Measurements from ENCODE around the gene ZNF598.

DNA sequence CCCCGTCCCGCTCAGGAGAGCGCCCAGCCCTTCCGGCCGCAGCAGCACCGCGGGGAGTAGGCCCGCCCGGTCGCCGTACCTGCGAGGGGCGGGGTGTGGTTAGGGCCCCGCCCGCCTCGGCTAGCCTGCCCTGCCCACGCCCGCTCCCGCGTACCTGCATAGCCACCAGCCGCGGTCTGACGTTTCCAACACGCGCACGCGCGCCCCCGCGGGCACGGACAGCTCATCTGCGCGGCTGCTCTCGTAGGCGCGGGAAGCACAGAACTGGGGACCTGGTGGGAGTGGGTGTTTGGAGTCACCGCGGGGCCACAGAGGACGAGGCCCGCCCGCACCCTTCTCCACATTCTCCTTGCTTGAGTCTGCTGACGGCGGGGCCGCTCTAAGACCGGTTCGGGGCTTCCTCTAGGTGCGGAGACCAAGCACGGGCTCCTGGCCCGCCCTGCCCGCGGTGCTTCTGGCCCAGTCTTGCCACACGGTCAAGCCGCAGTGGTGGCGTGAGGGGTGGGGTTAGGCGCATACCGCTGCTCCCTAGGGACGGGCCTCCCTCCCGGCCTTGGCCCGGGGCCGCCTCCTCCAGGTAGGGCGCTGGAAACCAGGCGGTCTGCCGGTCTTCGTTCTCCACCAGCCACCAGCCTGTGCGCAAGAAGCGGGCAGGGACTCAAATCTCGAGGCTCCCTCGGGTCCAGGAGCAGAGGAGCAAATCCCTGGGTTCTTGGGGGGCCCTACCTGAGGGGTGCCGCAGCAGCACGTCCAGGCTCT, 30.2 kb downstream of the ZNF598 start:
- TF ChIP-seq BHLHE40 (IDR thresholded peaks at IDR 0.05; ENCODE audit: borderline replicate concordance) = no peak
- no peak for TF ChIP-seq FOXM1 (IDR thresholded peaks at IDR 0.05; ENCODE audit: borderline replicate concordance)
- no peak for TF ChIP-seq SUZ12 (IDR thresholded peaks at IDR 0.05)
- no peak for TF ChIP-seq SP1 (IDR thresholded peaks at IDR 0.05)
- TF ChIP-seq FOXK2 (IDR thresholded peaks at IDR 0.05) = no peak
- no peak for TF ChIP-seq ELF4 (IDR thresholded peaks at IDR 0.05)
- no peak for TF ChIP-seq ARNT (IDR thresholded peaks at IDR 0.05)
